Medulla oblongata (tissue), 1 donor: Measurements from ENCODE around the gene PRSS1.
"Not testable (repeated sequence)": the region's sequence is repeated elsewhere in the genome, so short reads cannot be mapped to it uniquely, and the experiment has no call there.

Experiments
- DNase-seq: peaks from one replicate; pipeline ENCODE4 v3.0.0-alpha.2; 2015; ENCODE audit errors: extremely low spot score

PRSS1 gene

DNA sequence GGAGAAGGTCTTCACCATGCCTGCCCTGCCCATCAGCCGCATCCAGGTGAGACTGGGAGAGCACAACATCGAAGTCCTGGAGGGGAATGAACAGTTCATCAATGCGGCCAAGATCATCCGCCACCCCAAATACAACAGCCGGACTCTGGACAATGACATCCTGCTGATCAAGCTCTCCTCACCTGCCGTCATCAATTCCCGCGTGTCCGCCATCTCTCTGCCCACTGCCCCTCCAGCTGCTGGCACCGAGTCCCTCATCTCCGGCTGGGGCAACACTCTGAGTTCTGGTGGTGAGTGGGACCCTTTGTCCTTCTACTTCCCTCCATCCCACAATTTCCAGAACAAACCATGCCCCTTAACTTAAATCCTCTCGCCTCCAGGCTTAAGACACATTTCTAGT lies 24.0 kb downstream of the PRSS1 start:
- DNase-seq: no peak

DNA sequence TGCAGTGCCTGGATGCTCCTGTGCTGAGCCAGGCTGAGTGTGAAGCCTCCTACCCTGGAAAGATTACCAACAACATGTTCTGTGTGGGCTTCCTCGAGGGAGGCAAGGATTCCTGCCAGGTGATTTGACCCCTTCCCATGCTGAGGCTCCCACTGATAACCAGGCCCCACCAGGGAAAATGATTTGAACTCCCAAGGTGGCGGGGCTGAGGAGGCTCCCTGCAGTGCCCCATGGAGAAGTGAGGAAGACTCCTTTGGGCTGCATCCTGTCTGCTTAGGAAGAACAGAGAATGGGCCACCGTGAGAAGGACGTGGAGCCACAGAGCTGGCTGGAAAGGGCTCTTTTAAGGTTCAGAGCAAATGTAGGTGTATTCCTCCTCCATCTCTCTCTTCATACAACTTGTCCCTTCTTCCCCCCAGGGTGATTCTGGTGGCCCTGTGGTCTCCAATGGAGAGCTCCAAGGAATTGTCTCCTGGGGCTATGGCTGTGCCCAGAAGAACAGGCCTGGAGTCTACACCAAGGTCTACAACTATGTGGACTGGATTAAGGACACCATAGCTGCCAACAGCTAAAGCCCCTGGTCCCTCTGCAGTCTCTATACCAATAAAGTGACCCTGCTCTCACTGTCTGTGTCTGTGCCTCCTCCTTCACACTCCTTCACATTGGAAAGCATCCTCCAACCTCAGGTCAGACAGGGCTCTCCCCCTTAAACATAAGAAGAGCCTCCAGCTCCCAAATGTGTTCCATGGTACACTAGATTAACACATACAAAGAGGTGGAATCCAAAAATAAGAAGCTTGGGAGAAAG lies 24.9 kb downstream of the PRSS1 start:
- DNase-seq: no peak

DNA sequence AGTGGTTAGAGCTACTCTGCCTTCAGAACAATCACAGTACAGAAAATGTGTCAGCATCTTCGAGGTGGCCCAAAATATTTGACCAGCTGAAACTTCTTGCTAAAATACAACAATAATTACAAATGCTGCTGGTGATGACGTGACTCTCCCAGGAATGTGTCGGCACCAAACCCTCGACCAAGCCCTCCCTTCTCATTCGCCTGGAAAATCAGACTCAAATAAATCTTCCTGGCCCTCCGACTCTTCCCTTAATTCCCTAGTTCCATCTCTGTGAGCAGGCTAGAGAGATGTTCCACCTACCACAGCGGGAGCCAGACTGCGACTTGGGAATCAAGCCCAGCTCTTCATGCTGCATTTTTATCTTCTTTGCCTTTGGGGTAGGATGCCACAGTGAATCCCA lies 25.6 kb downstream of the PRSS1 start:
- DNase-seq: no peak

DNA sequence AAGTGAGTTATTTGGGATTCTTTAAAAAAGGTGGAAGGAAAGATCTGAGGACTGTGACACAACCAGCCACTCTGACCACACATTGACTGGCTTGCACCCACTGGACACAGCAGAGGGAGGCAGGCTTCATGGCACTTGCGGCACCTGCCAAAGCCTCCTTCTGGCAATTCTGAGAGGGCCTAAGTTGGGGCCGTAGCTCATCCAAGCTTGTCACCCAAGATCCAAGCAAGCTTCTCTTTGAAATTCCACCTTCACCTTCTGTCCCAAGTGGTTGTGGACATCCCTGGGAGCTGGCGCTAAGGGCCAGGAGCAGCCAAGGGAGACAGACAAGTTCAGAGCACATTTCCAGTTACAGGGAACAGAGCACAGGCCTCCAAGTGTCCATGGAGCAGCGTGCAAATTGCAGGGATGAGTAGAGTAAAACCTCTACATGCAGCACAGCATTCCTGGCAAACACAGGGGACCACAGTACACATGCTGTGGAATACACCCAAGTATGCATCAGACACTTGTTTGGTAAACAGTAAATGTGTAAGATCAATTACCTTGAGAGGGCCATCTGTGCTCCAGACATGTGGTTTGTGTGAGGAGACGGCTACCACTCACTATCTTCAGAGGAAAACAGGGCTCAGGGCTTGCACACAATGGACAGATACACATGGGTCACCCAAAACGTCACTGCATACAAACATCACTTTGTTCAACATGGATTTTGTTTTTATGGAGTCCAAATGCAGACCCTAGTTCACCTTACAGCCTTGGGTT lies 26.3 kb downstream of the PRSS1 start:
- not testable (repeated sequence) for DNase-seq

DNA sequence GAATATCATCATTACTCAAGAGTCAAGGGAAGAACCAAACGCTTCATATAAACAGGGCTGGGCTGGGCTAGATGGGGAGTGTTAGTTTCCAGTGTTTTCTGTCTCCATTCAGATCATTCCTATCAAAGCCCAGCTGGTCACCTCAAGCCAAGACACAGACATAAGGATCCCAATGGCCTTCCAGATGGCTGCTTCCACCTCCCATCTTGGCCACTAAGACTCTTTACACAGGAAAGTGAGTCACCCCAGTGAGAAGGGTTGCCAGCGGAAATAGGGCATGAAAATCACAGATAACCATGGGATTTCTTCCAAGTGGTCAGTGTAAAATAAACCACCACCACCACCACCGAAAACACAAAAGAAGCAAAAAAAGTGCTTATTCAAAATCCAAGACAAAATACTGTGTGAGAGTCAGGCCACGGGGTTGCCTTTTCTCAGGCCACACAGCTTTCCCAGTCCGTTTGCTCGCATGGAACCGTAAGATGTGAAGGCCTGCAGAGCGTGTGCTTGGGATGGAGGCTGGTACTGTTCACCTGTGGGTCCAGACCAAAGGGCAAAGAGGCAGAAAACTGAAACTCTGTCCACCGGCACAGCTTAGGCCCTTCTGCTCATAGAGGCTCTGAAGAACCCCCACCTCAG lies 27.1 kb downstream of the PRSS1 start:
- DNase-seq: no peak

DNA sequence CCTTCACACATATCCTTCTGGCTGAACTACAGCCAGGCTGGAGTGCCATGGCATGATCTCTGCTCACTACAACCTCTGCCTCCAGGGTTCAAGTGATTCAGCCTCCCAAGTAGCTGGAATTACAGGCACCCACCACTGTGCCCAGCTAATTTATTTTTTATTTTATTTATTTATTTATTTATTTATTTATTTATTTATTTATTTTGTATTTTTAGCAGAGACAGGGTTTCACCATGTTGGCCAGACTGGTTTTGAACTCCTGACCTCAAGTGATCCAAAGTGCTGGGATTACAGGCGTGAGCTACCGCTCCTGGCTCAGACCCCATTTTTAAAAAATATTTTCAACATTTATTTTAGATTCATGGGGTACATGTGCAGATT lies 27.6 kb downstream of the PRSS1 start:
- not testable (repeated sequence) for DNase-seq

DNA sequence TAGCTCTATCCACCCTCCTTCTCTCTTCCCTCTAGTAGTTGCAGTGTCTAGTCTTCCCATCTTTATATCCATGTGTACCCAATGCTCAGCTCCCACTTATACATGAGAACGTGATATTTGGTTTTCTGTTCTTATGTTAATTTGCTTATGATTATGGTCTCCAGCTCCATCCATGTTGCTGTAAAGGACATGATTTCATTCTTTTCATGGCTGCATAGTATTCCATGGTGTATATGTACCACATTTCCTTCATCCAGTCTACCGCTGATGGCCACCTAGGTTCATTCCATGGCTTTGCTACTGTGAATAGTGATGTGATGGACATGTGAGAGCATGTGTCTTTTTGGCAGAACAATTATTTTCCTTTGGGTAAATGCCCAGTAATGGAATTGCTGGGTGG lies 28.0 kb downstream of the PRSS1 start:
- DNase-seq: no peak

DNA sequence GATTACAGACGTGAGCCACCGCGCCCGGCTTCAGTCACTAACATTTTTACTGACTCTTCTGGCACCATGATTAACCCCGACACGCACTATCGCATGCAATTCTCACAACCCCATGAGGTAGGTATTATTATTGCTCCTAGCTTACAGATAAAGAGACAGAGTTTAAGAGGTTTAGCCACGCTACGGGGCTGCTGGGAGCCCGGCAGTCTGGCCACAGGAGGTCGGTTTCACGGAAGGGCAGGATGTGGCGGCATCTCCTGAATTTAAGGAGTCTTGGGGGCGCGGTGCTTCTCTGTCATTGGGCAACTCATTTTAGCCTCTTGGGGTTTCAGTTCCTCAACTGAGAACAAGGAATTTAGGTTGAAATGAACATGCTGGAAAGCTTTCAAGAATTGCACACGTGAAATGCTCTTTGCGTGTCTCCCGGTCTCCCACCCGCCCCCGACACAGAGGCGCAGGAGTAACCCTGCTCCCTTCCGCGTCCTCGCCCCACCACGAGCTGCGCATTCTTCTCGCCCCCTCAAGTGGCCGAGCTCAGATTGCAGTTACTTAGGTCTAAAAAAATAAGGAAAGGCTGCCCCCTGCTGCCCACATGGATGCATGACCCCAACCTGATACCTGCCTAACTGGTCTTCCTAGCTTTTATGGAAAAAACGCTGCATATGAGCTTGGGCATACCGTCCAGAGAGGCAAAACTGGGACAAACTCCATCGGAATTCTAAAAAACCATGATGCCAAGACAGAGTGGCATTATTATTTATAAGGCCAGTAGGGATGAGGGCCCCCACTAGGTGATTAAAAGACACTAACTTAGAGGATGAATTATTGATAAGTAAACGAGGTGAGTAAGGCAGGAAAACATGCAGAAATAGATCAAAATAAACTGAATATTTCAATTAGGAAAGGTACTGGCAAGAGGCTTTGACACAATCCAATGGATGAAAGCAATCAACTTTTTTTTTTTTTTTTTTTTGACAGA lies 33.9 kb downstream of the PRSS1 start:
- DNase-seq: peak; percentile 90

DNA sequence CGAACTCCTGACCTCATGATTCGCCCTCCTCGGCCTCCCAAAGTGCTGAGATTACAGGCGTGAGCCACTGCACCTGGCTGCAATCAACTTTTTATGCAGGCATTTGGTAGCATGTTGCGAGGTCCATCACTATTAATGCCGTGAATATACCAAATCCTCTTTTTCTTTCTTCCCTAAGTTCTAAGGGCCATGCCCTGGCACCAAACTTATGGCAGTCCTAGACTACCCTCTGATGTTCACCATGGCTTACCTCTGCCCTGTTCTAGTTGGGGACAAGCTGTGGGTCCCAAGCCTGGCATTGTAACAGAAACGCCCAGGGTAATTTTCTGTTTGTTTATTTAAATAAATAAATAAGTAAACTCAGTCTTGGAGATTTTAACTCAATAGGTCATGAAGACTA lies 34.8 kb downstream of the PRSS1 start:
- no peak for DNase-seq

DNA sequence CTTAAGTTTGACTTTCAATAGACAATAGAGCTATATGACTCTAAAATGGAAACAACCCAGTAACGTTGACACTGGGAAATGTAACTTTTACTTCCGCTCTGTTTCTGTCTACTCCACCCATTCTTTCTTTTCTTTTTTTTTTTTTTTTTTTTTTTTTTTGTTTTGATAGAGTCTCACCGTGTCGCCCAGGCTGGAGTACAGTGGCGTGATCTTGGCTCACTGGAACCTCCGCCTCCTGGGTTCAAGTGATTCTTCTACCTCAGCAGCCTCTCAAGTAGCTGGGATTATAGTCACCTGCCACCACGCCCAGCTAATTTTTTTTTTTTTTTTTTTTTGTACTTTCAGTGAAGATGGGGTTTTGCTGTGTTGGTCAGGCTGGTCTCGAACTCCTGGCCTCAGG lies 35.4 kb downstream of the PRSS1 start:
- no peak for DNase-seq

DNA sequence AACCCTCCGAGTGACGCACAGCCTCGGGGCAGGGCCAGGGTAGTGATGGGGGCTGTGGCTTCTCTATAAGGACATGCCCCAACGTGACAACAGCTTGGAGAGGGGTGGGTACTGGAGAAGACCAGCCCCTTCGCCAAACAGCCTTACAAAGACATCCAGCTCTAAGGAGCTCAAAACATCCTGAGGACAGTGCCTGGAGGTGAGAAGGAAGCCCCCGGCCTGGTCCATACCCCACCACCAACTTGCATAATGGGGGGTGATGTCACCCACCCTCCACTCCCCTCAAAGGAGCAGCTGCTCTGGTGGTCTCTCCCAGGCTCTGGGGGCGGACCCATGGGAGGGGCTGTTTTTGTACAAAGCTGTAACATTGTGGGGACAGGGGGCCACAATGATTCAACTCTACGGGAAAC lies 36.6 kb downstream of the PRSS1 start:
- DNase-seq: no peak

DNA sequence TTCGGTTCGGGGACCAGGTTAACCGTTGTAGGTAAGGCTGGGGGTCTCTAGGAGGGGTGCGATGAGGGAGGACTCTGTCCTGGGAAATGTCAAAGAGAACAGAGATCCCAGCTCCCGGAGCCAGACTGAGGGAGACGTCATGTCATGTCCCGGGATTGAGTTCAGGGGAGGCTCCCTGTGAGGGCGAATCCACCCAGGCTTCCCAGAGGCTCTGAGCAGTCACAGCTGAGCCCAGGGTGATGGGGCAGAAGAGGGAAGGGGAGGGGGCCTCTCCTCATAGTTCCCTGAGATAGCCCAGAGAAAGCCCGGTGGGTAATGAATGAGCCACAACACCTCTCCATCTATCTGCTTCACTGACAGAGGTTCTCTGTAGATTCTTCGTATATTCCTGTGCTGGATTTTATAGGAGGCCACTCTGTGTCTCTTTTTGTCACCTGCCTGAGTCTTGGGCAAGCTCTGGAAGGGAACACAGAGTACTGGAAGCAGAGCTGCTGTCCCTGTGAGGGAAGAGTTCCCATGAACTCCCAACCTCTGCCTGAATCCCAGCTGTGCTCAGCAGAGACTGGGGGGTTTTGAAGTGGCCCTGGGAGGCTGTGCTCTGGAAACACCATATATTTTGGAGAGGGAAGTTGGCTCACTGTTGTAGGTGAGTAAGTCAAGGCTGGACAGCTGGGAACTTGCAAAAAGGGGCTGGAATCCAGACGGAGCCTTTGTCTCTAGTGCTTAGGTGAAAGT lies 37.9 kb downstream of the PRSS1 start:
- DNase-seq: no peak

DNA sequence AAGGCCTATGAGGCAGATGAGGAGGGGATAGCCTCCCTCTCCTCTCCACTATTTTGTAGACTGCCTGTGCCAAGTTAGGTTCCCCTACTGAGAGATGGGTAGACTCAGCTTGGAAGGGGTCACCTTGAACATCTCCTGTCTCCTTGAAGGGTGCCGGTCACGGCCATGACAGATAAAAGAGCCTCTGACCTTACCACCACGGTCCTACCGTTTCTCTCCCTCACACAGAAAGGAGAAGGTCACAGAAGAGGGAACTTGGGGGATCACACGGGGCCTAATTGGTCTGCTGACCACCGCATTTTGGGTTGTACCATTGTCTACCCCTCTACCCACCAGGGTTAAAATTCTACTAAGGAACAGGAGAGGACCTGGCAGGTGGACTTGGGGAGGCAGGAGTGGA lies 38.5 kb downstream of the PRSS1 start:
- DNase-seq: no peak

DNA sequence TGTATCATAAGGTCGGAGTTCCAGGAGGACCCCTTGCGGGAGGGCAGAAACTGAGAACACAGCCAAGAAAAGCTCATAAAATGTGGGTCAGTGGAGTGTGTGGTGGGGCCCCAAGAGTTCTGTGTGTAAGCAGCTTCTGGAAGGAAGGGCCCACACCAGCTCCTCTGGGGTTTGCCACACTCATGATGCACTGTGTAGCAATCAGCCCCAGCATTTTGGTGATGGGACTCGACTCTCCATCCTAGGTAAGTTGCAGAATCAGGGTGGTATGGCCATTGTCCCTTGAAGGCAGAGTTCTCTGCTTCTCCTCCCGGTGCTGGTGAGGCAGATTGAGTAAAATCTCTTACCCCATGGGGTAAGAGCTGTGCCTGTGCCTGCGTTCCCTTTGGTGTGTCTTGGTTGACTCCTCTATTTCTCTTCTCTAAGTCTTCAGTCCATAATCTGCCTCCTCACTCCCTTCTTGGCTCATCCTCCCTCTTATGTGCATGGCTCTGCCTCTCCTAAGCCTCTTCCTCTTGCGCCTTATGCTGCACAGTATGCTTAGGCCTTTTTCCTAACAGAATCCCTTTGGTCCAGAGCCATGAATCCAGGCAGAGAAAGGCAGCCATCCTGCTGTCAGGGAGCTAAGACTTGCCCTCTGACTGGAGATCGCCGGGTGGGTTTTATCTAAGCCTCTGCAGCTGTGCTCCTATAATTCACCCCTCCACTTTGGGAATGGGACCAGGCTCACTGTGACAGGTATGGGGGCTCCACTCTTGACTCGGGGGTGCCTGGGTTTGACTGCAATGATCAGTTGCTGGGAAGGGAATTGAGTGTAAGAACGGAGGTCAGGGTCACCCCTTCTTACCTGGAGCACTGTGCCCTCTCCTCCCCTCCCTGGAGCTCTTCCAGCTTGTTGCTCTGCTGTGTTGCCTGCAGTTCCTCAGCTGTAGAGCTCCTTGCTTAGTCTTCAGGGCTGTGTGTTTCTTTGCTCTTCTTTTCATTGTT lies 39.3 kb downstream of the PRSS1 start:
- DNase-seq: no peak

DNA sequence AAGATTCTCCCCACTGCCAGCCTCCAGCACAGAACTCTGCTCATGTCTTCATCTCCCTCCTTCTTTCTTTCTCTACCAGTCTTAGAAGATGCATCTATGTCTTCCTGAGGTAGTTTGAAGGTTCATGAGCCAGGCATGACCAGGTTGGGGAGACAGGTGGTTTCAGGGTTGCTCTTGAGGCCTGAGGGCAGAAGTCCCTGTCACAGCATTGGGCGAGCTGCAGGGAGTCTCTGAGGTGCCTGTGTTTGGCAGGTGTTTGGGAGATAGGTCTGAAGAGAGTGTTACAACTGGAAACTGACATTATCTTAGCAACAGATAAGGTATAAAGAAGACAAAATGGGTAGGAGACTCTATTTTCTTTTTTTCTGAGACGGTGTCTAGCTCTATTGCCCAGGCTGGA lies 40.2 kb downstream of the PRSS1 start:
- no peak for DNase-seq

DNA sequence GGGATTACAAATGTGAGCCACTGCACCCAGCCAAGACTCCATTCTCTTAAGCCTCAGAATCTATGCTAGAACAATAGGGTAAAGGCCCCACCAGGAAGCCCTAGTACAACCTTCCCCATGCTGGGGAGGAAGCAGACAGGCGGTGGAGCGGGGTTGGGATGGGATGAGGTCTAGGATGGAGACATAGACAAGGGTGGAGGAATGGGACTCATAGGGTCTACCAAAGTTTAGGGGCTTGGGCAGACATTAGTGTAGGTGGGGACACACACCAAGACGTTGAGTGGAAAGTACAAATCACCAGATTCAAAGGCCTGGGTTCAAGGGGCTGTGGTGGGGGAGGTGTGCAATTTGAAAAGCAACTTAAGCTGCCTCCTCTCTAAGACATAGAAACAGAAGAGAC lies 40.8 kb downstream of the PRSS1 start:
- no peak for DNase-seq

DNA sequence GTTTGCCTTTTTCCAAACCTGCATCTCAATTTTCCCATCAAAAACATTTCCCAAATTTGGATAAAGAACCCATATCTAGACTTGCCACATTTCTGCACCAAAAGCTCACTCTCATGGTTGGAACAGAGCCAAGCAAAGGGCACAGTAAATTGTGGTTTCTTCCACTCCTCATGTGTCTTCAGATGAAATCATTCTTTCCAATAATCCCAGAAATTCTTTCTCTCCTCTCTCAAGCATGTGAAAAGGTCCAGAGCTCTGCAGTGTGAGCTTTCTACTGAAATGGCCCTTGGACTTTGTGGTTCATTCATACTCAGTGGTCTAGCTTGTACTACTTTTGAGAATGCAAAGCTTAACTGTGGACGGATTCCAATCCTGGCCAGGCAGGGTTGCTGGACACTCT lies 41.3 kb downstream of the PRSS1 start:
- DNase-seq: no peak

DNA sequence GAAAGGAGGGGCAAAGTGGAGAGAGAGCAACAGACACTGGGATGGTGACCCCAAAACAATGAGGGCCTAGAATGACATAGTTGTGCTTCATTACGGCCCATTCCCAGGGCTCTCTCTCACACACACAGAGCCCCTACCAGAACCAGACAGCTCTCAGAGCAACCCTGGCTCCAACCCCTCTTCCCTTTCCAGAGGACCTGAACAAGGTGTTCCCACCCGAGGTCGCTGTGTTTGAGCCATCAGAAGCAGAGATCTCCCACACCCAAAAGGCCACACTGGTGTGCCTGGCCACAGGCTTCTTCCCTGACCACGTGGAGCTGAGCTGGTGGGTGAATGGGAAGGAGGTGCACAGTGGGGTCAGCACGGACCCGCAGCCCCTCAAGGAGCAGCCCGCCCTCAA lies 42.2 kb downstream of the PRSS1 start:
- no peak for DNase-seq

DNA sequence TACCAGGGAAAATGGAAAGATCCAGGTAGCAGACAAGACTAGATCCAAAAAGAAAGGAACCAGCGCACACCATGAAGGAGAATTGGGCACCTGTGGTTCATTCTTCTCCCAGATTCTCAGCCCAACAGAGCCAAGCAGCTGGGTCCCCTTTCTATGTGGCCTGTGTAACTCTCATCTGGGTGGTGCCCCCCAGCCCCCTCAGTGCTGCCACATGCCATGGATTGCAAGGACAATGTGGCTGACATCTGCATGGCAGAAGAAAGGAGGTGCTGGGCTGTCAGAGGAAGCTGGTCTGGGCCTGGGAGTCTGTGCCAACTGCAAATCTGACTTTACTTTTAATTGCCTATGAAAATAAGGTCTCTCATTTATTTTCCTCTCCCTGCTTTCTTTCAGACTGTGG lies 42.9 kb downstream of the PRSS1 start:
- DNase-seq: no peak

DNA sequence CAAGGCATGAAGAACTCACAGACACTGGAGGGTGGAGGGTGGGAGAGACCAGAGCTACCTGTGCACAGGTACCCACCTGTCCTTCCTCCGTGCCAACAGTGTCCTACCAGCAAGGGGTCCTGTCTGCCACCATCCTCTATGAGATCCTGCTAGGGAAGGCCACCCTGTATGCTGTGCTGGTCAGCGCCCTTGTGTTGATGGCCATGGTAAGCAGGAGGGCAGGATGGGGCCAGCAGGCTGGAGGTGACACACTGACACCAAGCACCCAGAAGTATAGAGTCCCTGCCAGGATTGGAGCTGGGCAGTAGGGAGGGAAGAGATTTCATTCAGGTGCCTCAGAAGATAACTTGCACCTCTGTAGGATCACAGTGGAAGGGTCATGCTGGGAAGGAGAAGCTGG lies 43.3 kb downstream of the PRSS1 start:
- DNase-seq: no peak
